ENCODE data around the gene MYO1H.
"Not testable (repeated sequence)": the region's sequence is repeated elsewhere in the genome, so short reads cannot be mapped to it uniquely, and the experiment has no call there.

MYO1H gene

GRCh38 chr12:109346920-109347319 lies 780 bp upstream of the MYO1H start:
- DNase-seq = no peak

- DNase-seq = no peak
These were observed 4.5 kb downstream of the MYO1H start for GRCh38 chr12:109352184-109352583.

- no peak for DNase-seq
These were observed 8.9 kb downstream of the MYO1H start for GRCh38 chr12:109356577-109356976.

GRCh38 chr12:109357032-109357431 lies 9.3 kb downstream of the MYO1H start:
- DNase-seq = no peak

GRCh38 chr12:109358154-109358869 lies 10.6 kb downstream of the MYO1H start:
- no peak for DNase-seq

GRCh38 chr12:109359131-109359690 lies 11.5 kb downstream of the MYO1H start:
- DNase-seq = no peak

GRCh38 chr12:109369831-109370230 lies 22.1 kb downstream of the MYO1H start:
- no peak for DNase-seq

GRCh38 chr12:109377139-109377685 lies 29.5 kb downstream of the MYO1H start:
- DNase-seq = no peak

GRCh38 chr12:109378569-109378968 lies 30.9 kb downstream of the MYO1H start:
- DNase-seq = no peak

- DNase-seq = no peak
These were observed 34.3 kb downstream of the MYO1H start for GRCh38 chr12:109382031-109382430.

- DNase-seq = no peak
These were observed 35.5 kb downstream of the MYO1H start for GRCh38 chr12:109383240-109383639.

GRCh38 chr12:109385339-109386058 lies 37.8 kb downstream of the MYO1H start:
- no peak for DNase-seq

- DNase-seq = no peak
These were observed 38.3 kb downstream of the MYO1H start for GRCh38 chr12:109386059-109386433.

- DNase-seq = no peak
These were observed 39.9 kb downstream of the MYO1H start for GRCh38 chr12:109387425-109388166.

- DNase-seq = no peak
These were observed 40.5 kb downstream of the MYO1H start for GRCh38 chr12:109388167-109388563.

GRCh38 chr12:109389146-109389545 lies 41.4 kb downstream of the MYO1H start:
- no peak for DNase-seq

- peak; percentile 31 for DNase-seq
These were observed 46.0 kb downstream of the MYO1H start for GRCh38 chr12:109393437-109394345.

- DNase-seq = no peak
These were observed 47.2 kb downstream of the MYO1H start for GRCh38 chr12:109394891-109395290.

GRCh38 chr12:109404841-109405240 lies 57.1 kb downstream of the MYO1H start:
- DNase-seq = not testable (repeated sequence)

- not testable (repeated sequence) for DNase-seq
These were observed 58.4 kb downstream of the MYO1H start for GRCh38 chr12:109406147-109406546.

- DNase-seq = no peak
These were observed 71.3 kb downstream of the MYO1H start for GRCh38 chr12:109418848-109419480.
